Gastroesophageal sphincter (tissue), 4 donors: ENCODE measurements around the gene CYFIP1. TPM values are rescaled to one million over a fixed set of nuclear protein-coding genes. Genes with fewer than 3 reads are reported as not detected.

Experiments
- ATAC-seq: fragments of 150-250 bp; one replicate; pipeline ENCODE4 v1.9.1; 2016; ENCODE audit warnings: mild to moderate bottlenecking, moderate library complexity
- H3K27ac ChIP-seq, 4 donors: fragments of 200-600 bp; sonication (generic) in 3 of 4; 1 replicate in 3 of 4; 2 replicates in 1 of 4; pipeline ENCODE4 v1.5.1; 2016 to 2019
- H3K27me3 ChIP-seq: fragments of 200-600 bp; sonication (generic); one replicate; pipeline ENCODE4 v1.5.1; 2019
- H3K36me3 ChIP-seq, 2 donors: fragments of 200-600 bp; sonication (generic); one replicate each; pipeline ENCODE4 v1.5.1; 2019; ENCODE audit warnings: control low read depth in 1 of 2
- H3K4me1 ChIP-seq, 3 donors: fragments of 200-600 bp; sonication (generic); 1 replicate in 2 of 3; 2 replicates in 1 of 3; pipeline ENCODE4 v1.5.1; 2016 to 2019; ENCODE audit warnings: control low read depth in 2 of 3
- H3K4me3 ChIP-seq, 2 donors: fragments of 200-600 bp; sonication (generic); one replicate each; pipeline ENCODE4 v1.5.1; 2019; ENCODE audit warnings: mild to moderate bottlenecking in 1 of 2, moderate library complexity in 1 of 2
- H3K9me3 ChIP-seq, 3 donors: fragments of 200-600 bp; sonication (generic); one replicate each; pipeline ENCODE4 v1.5.1; 2017 to 2019; ENCODE audit warnings: control low read depth in 2 of 3
- EP300 ChIP-seq: sonication (generic); formaldehyde crosslinking; IDR thresholded peaks from one replicate; pipeline ENCODE4 v1.6.1; 2017; ENCODE audit warnings: antibody characterized with exemption, mild to moderate bottlenecking
- POLR2A ChIP-seq, 2 donors: fragments of 450-650 bp; IDR thresholded peaks; one replicate each; pipeline ENCODE4 v1.6.1; 2017; ENCODE audit warnings: antibody characterized with exemption in 2 of 2, mild to moderate bottlenecking in 2 of 2, moderate library complexity in 1 of 2
- POLR2AphosphoS5 ChIP-seq: sonication (generic); formaldehyde crosslinking; IDR thresholded peaks from one replicate; pipeline ENCODE4 v1.6.1; 2017; ENCODE audit warnings: antibody characterized with exemption
- WGBS, 2 donors: methylation state at CpG; one replicate each; pipeline ENCODE4 v1.1.5; 2018; ENCODE audit warnings: low coverage in 1 of 2; 5-methylcytosine and 5-hydroxymethylcytosine counted together
- total RNA-seq, 4 donors: library from RNA; depleted of rRNA; stranded (reverse); fragments of >200 nt; gene quantifications; one replicate each; pipeline ENCODE4 v1.1.0, GENCODE V29; 2016
- TF ChIP-seq, protein P1 (sequence below), 4 experiments: fragments of 200-600 bp in 2 of 4; fragments of 450-650 bp in 2 of 4; sonication (generic) in 1 of 4; IDR thresholded peaks; one replicate each; pipeline ENCODE4 v1.5.1; 2017 to 2019; ENCODE audit warnings: antibody characterized with exemption in 4 of 4, mild to moderate bottlenecking in 2 of 4, moderate library complexity in 2 of 4

CYFIP1 gene
- total RNA-seq, 4 donors from 2014 or later = 82.3 to 116 (median 101) TPM

DNA sequence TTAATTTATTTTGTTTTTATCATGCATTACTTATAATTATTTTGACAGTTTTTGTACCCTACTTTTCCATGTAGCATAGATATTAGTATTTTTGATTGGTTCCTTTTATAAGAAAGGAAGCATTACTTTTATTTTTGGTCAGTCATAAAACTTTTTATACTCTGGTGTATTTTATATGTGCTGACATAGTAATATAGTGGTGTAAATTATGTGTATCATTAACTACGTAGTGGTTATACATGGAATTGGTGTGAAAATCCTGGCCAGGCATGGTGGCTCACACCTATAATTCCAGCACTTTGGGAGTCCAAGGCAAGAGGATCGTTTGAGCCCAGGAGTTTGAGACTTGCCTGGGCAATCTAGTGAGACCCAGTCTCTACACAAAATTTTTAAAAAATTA, 160.5 kb downstream of the CYFIP1 start:
- no peak overlapping the region for H3K27ac ChIP-seq
- H3K27me3 ChIP-seq = no peaks in the 10 kb centered on the region
- WGBS, 2 donors = 54 to 74% methylated on average over 2 of the region's 2 CpGs
- no peak overlapping the region for H3K4me3 ChIP-seq
- no peaks in the 10 kb centered on the region for H3K9me3 ChIP-seq
- H3K4me1 ChIP-seq = no peaks in the 10 kb centered on the region
- H3K36me3 ChIP-seq = peaks cover 0 to 49% of the 10 kb centered on the region in 2 donors
- no peak for ATAC-seq
- no peak for TF ChIP-seq POLR2AphosphoS5
- TF ChIP-seq POLR2A (IDR thresholded peaks at IDR 0.05) = no peak
- TF ChIP-seq EP300 = no peak
- TF ChIP-seq, protein P1, sequence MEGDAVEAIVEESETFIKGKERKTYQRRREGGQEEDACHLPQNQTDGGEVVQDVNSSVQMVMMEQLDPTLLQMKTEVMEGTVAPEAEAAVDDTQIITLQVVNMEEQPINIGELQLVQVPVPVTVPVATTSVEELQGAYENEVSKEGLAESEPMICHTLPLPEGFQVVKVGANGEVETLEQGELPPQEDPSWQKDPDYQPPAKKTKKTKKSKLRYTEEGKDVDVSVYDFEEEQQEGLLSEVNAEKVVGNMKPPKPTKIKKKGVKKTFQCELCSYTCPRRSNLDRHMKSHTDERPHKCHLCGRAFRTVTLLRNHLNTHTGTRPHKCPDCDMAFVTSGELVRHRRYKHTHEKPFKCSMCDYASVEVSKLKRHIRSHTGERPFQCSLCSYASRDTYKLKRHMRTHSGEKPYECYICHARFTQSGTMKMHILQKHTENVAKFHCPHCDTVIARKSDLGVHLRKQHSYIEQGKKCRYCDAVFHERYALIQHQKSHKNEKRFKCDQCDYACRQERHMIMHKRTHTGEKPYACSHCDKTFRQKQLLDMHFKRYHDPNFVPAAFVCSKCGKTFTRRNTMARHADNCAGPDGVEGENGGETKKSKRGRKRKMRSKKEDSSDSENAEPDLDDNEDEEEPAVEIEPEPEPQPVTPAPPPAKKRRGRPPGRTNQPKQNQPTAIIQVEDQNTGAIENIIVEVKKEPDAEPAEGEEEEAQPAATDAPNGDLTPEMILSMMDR (IDR thresholded peaks at IDR 0.05) = no peak

Other genes starting within 250 kb of the CYFIP1 start
- gene NIPA1, start 193.7 kb downstream of the CYFIP1 start, total RNA-seq = 10 to 100 TPM; 11.7 to 14.9 (median 14.3) TPM
- 10 to 100 TPM; 37.0 to 42.5 (median 40.2) TPM for gene NIPA2, start 141.7 kb downstream of the CYFIP1 start, total RNA-seq
- 10 to 100 TPM; 12.7 to 25.3 (median 21.7) TPM for gene TUBGCP5, start 59.2 kb upstream of the CYFIP1 start, total RNA-seq
- gene GOLGA6L1, start 156.5 kb upstream of the CYFIP1 start, total RNA-seq = not detected